ENCODE data around the gene LRP1.

GRCh38 chr12:57225680-57226210 is 97.5 kb downstream of the LRP1 start:
- TF ChIP-seq EZH2 (IDR thresholded peaks at IDR 0.05), result no peak
- TF ChIP-seq POLR2AphosphoS5 (IDR thresholded peaks at IDR 0.05; ENCODE audit: borderline replicate concordance, low read depth, low read length), result no peak

Measured in SK-N-MC (cell line).